ENCODE measurements around the gene IZUMO4.

The IZUMO4 gene

DNA sequence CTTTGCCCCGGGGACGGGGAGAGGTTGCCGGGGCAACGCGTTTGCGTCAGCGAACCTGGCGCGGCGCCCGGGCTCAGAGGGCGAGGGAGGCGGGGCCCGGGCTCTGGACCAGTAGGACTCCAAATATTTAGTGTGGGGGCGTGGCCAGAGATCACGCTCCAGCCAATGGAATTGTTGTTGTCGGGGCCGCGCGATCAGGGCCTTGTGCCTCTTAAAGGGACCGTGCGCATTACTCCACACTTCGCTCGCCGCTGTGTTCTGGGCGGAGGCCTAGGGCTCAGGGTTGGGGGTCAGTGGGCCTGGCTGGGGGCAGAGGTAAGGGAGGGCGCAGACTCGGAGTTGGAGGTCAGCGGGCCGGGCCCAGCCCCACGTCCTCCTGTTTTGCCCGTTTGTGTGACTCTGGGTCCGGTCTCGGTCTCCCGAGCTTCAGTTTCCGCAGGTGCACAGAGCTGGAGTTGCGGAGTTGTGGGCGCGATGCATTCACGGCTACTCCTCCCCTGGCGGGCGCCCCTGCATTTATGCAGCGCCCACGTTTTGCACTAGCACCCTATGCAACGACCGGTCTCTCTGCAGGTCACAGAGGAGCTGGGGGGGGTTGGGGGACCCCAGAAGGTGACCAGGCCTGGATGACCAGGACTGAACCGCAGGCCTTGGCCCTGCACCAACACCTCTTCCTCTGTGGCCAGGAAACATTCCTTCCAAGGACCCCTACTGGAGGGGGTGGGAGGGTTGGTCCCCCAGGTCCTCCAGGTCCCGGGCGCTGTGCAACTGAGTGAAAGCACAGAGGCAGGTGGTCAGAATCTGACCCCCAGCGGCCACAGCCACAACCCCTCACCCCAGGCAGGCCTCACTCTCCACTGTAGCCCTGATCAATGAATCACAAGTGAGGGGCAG is 35.0 kb upstream of the IZUMO4 start:
- H3K9ac ChIP-seq (ENCODE audit: insufficient read length, low read depth): peak overlapping the region; percentile 97
- DNase-seq (ENCODE audit: low read depth, low spot score): peak; percentile 99
- H3K27me3 ChIP-seq (ENCODE audit: insufficient read depth, insufficient read length): no peaks in the 10 kb centered on the region
- TF ChIP-seq ZNF274 (IDR thresholded peaks at IDR 0.05; ENCODE audit: low read depth, low read length) (no peak), SUZ12 (IDR thresholded peaks at IDR 0.05; ENCODE audit: extremely low read depth, insufficient read depth, insufficient read length) (no peak), YY1 (IDR thresholded peaks at IDR 0.05; ENCODE audit: insufficient read depth, insufficient read length) (no peak)
- H3K4me3 ChIP-seq (ENCODE audit: insufficient read length, low read depth): peak overlapping the region; percentile 68
- no peaks in the 10 kb centered on the region for H3K36me3 ChIP-seq (ENCODE audit: insufficient read depth, insufficient read length, low read length)
- no peaks in the 10 kb centered on the region for H3K9me3 ChIP-seq (ENCODE audit: insufficient read depth, low read length)
- H3K4me1 ChIP-seq (ENCODE audit: insufficient read depth, insufficient read length): peaks cover 35% of the 10 kb centered on the region

- Histone ChIP-seq H3K4me1 (ENCODE audit: insufficient read depth, insufficient read length) (peaks cover 32% of the 10 kb centered on the region), H3K4me3 (ENCODE audit: insufficient read length, low read depth) (peak overlapping the region; percentile 68)
Measured at GRCh38 chr19:2062389-2062729, 34.4 kb upstream of the IZUMO4 start.

DNA sequence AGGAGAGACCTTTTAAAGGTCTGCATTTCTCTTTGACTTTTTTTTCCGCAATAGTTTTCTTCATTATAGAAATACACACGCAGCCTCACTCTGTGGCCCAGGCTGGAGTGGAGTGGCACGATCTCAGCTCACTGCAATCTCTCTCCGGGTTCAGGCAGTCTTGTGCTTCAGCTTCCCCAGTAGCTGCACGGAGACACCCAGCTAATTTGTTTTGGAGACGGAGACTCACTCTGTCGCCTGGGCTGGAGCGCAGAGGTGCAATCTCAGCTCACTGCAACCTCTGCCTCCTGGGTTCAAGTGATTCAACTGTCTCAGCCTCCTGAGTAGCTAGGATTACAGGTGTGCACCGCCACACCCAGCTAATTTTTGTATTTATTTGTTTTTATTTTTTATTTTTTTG is 33.9 kb upstream of the IZUMO4 start:
- TF ChIP-seq YY1 (IDR thresholded peaks at IDR 0.05; ENCODE audit: insufficient read depth, insufficient read length) (no peak), SUZ12 (IDR thresholded peaks at IDR 0.05; ENCODE audit: extremely low read depth, insufficient read depth, insufficient read length) (no peak), ZNF274 (IDR thresholded peaks at IDR 0.05; ENCODE audit: low read depth, low read length) (no peak)
- peak overlapping the region; percentile 89 for H3K9ac ChIP-seq (ENCODE audit: insufficient read length, low read depth)
- H3K4me1 ChIP-seq (ENCODE audit: insufficient read depth, insufficient read length): peaks cover 28% of the 10 kb centered on the region
- H3K36me3 ChIP-seq (ENCODE audit: insufficient read depth, insufficient read length, low read length): no peaks in the 10 kb centered on the region
- no peaks in the 10 kb centered on the region for H3K27me3 ChIP-seq (ENCODE audit: insufficient read depth, insufficient read length)
- no peak for DNase-seq (ENCODE audit: low read depth, low spot score)
- H3K9me3 ChIP-seq (ENCODE audit: insufficient read depth, low read length): no peaks in the 10 kb centered on the region
- H3K4me3 ChIP-seq (ENCODE audit: insufficient read length, low read depth): no peak overlapping the region

More at GRCh38 chr19:2062389-2062729, 34.4 kb upstream of the IZUMO4 start:
- Histone ChIP-seq H3K9ac (ENCODE audit: insufficient read length, low read depth) (peak overlapping the region; percentile 89), H3K27me3 (ENCODE audit: insufficient read depth, insufficient read length) (no peaks in the 10 kb centered on the region), H3K9me3 (ENCODE audit: insufficient read depth, low read length) (no peaks in the 10 kb centered on the region), H3K36me3 (ENCODE audit: insufficient read depth, insufficient read length, low read length) (no peaks in the 10 kb centered on the region)
- no peak for DNase-seq (ENCODE audit: low read depth, low spot score)
- TF ChIP-seq SUZ12 (IDR thresholded peaks at IDR 0.05; ENCODE audit: extremely low read depth, insufficient read depth, insufficient read length): no peak
- no peak for TF ChIP-seq YY1 (IDR thresholded peaks at IDR 0.05; ENCODE audit: insufficient read depth, insufficient read length)
- no peak for TF ChIP-seq ZNF274 (IDR thresholded peaks at IDR 0.05; ENCODE audit: low read depth, low read length)

DNA sequence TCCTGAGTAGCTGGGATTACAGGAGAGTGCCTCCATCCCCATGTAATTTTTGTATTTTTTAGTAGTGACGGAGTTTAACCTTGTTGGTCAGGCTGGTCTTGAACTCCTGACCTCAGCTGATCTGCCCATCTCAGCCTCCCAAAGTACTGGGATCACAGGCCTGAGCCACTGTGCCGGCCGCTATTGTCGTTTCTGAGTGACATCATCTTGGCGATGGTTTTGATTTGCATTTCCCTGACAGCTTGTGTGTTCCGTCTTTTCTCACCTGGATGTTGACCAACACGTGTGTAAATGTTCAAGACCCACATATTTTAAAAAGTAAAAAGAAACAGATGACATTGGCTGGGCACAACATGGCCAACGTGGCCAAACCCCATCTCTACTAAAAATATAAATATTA is 32.9 kb upstream of the IZUMO4 start:
- no peak for TF ChIP-seq SUZ12 (IDR thresholded peaks at IDR 0.05; ENCODE audit: extremely low read depth, insufficient read depth, insufficient read length)
- no peak for TF ChIP-seq YY1 (IDR thresholded peaks at IDR 0.05; ENCODE audit: insufficient read depth, insufficient read length)
- no peak for TF ChIP-seq ZNF274 (IDR thresholded peaks at IDR 0.05; ENCODE audit: low read depth, low read length)
- Histone ChIP-seq H3K4me1 (ENCODE audit: insufficient read depth, insufficient read length) (peaks cover 19% of the 10 kb centered on the region), H3K36me3 (ENCODE audit: insufficient read depth, insufficient read length, low read length) (no peaks in the 10 kb centered on the region), H3K9ac (ENCODE audit: insufficient read length, low read depth) (no peak overlapping the region), H3K27me3 (ENCODE audit: insufficient read depth, insufficient read length) (no peaks in the 10 kb centered on the region), H3K4me3 (ENCODE audit: insufficient read length, low read depth) (no peak overlapping the region), H3K9me3 (ENCODE audit: insufficient read depth, low read length) (no peaks in the 10 kb centered on the region)
- DNase-seq (ENCODE audit: low read depth, low spot score): no peak

- no peaks in the 10 kb centered on the region for H3K9me3 ChIP-seq (ENCODE audit: insufficient read depth, low read length)
- H3K27me3 ChIP-seq (ENCODE audit: insufficient read depth, insufficient read length): no peaks in the 10 kb centered on the region
- no peak overlapping the region for H3K4me3 ChIP-seq (ENCODE audit: insufficient read length, low read depth)
- TF ChIP-seq YY1 (IDR thresholded peaks at IDR 0.05; ENCODE audit: insufficient read depth, insufficient read length): no peak
- TF ChIP-seq ZNF274 (IDR thresholded peaks at IDR 0.05; ENCODE audit: low read depth, low read length): no peak
- TF ChIP-seq SUZ12 (IDR thresholded peaks at IDR 0.05; ENCODE audit: extremely low read depth, insufficient read depth, insufficient read length): no peak
- H3K36me3 ChIP-seq (ENCODE audit: insufficient read depth, insufficient read length, low read length): no peaks in the 10 kb centered on the region
- no peak overlapping the region for H3K9ac ChIP-seq (ENCODE audit: insufficient read length, low read depth)
- no peak for DNase-seq (ENCODE audit: low read depth, low spot score)
- peaks cover 17% of the 10 kb centered on the region for H3K4me1 ChIP-seq (ENCODE audit: insufficient read depth, insufficient read length)
Measured at GRCh38 chr19:2064395-2064787, 32.3 kb upstream of the IZUMO4 start.

- DNase-seq (ENCODE audit: low read depth, low spot score): no peak
- TF ChIP-seq SUZ12 (IDR thresholded peaks at IDR 0.05; ENCODE audit: extremely low read depth, insufficient read depth, insufficient read length) (no peak), ZNF274 (IDR thresholded peaks at IDR 0.05; ENCODE audit: low read depth, low read length) (no peak), YY1 (IDR thresholded peaks at IDR 0.05; ENCODE audit: insufficient read depth, insufficient read length) (no peak)
- no peaks in the 10 kb centered on the region for H3K36me3 ChIP-seq (ENCODE audit: insufficient read depth, insufficient read length, low read length)
- no peaks in the 10 kb centered on the region for H3K27me3 ChIP-seq (ENCODE audit: insufficient read depth, insufficient read length)
- H3K4me1 ChIP-seq (ENCODE audit: insufficient read depth, insufficient read length): peaks cover 16% of the 10 kb centered on the region
- no peak overlapping the region for H3K9ac ChIP-seq (ENCODE audit: insufficient read length, low read depth)
- no peaks in the 10 kb centered on the region for H3K9me3 ChIP-seq (ENCODE audit: insufficient read depth, low read length)
- H3K4me3 ChIP-seq (ENCODE audit: insufficient read length, low read depth): no peak overlapping the region
Measured at GRCh38 chr19:2064788-2065524, 31.8 kb upstream of the IZUMO4 start.

- Histone ChIP-seq H3K36me3 (ENCODE audit: insufficient read depth, insufficient read length, low read length) (peaks cover 30% of the 10 kb centered on the region), H3K9ac (ENCODE audit: insufficient read length, low read depth) (no peak overlapping the region), H3K4me3 (ENCODE audit: insufficient read length, low read depth) (no peak overlapping the region), H3K4me1 (ENCODE audit: insufficient read depth, insufficient read length) (peaks cover 5% of the 10 kb centered on the region), H3K27me3 (ENCODE audit: insufficient read depth, insufficient read length) (no peaks in the 10 kb centered on the region), H3K9me3 (ENCODE audit: insufficient read depth, low read length) (no peaks in the 10 kb centered on the region)
- DNase-seq (ENCODE audit: low read depth, low spot score): no peak
- no peak for TF ChIP-seq YY1 (IDR thresholded peaks at IDR 0.05; ENCODE audit: insufficient read depth, insufficient read length)
- no peak for TF ChIP-seq ZNF274 (IDR thresholded peaks at IDR 0.05; ENCODE audit: low read depth, low read length)
- no peak for TF ChIP-seq SUZ12 (IDR thresholded peaks at IDR 0.05; ENCODE audit: extremely low read depth, insufficient read depth, insufficient read length)
Measured at GRCh38 chr19:2070436-2070827, 26.3 kb upstream of the IZUMO4 start.
